Fibroblast of skin of left biceps (primary cell): ENCODE data around the gene DMXL1.

ENCODE experiments used
- DNase-seq, 2 experiments: peaks; one replicate each; pipeline ENCODE4 v3.0.0-alpha.2; 2013; ENCODE audit warnings: low read depth in 2 of 2

Gene DMXL1

DNA sequence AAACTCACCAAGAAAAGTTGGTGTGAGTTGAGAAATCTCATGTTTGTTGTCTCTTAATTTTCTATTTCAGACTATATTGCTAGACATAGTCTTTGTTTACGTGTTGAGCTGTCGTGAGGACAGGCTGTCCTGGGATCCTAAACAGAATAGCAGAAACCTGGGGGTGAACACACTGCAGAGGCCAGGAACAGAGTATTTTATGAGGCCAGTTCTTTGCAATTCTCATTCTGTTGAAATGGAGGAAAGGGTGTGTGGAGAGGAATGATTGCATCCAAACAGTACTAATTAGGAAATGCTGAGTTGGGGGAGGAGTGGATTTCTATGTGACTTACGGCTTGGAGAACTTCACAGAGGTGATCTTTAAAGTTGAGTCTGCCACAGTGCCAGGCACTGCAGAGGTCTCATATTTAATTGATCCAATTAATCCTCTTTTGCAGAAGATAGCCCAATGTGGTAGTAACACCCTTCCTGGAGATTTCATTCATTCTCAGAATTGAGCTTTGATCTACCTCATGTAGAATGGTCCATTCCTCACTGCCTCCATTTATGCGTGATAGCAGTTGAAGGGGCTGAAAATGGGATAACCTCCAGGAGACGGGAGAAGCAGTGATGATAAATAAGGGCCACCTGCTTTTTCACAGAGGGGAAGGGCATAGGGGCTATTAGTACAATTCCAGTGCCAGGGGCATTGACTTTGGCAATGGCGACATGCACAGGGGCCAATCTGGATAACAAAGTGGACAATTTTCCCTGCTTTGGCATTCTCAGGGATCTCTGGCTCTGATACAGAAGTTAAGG lies 200.3 kb downstream of the DMXL1 start:
- no peak for DNase-seq

DNA sequence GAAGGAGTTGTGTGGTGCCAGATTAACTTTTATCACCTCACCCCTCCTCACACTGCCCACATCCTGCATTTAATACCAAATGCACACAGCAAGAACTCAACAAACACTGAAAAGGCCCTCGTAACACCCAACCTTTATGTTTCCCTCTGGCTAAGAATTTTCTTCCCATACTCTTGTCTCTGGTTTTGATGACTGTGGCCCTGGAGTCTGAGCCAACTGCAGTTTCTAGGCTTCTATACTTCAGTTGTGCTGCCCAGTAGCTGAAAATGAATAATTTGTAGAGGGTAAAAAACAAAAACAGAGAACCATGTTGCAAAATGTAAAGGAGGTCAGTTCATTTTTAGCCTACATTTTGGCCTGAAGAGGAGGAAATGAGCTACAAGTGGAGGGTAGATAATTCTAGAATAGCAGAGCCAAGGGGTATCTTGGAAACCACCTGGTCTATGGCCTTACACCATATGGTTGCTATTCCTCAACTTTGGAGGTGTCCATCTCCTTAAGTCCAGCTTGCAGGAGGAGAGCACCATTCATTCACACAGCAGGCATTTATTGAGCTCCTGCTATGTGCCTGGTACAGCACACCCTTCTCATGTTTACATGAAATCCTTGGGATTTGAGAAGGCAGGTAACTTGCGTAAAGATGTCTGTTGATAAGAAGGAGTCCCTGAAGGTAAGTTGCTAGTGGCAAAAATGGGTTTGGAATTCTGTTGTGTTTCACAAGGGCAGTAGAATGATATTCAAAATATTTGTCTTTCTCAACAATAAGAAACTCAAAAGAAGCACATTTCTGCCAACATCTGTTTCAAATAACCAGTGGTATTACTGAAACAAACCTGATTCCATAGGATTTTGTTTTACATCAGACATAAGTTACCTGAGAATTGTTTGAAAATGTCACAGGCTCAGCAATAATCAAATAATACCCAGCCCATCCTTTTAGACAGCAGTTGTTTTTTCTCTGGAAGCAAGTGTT lies 201.2 kb downstream of the DMXL1 start:
- DNase-seq: no peak

DNA sequence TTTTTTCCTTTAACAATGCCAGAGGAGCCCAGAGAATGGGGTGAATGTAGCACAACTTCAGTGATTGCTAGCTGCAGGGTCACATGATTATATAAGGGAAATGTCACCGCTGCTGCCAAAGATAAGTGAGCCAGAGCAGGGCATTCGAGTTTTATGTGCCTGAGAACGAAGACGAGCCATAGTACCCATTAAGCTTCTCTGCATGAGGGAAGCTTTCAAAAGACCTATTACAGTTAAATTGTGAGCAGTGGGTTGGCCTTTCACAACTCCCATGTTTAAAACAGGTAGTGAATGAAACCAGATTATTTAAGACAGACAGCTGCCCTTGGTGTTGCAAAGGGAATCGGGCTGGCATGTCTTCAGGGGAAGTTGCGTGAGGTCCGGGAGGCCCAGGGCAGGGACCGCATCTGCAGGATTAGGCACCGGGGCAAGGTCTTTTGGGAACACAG lies 202.5 kb downstream of the DMXL1 start:
- no peak for DNase-seq

DNA sequence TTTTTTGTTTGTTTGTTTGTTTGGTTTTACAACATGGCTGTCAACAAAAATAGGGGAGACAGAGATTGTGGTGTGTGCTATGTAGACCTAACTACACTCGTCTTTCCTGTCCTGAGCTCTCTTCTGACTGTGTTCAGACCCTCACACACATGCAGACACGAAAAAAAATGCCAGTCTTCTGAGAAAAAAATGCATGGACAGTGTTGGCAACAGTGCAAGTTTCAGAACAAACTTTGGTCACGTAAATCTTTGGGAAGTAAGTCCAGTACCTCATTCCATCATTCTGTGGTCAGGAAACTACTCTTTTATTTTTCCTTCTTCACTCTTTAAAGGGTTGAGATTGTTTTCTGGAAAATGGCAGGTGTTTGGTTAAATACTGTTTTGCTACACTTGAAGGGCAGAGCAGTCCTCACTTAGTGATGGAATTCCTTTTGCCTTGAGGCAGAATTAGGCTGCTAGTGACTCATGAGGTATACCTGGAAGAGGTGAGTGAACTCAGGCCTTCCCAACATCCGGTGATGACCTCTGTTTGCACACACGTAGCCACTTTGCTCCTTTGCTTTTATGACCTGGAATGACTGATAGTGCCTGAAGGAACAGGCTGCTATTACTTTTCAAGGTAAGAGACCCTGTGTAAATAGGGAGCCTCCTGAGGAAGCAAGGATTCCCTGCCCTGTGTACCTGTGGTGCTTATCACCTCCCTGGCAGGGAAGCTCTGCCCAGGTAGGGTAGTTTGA lies 203.3 kb downstream of the DMXL1 start:
- no peak for DNase-seq

DNA sequence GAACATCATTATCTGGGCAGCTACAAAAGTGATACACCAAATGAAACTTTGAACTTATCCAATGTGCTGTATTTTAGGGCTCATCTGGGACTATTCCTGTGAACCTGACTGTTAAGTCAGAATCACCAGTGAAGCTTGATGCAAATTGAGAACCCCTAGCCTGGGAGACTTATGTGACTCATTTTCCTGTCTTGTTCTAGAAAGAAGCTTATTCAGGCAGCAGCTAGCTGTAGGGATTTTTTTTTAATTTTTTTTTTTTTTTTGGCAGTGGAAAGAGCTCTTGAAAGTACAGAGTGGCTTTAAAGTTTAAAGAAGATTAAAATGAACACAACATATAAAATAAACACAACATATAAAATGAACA lies 203.9 kb downstream of the DMXL1 start:
- peak in 1 of 2 experiments; percentile 40 for DNase-seq

DNA sequence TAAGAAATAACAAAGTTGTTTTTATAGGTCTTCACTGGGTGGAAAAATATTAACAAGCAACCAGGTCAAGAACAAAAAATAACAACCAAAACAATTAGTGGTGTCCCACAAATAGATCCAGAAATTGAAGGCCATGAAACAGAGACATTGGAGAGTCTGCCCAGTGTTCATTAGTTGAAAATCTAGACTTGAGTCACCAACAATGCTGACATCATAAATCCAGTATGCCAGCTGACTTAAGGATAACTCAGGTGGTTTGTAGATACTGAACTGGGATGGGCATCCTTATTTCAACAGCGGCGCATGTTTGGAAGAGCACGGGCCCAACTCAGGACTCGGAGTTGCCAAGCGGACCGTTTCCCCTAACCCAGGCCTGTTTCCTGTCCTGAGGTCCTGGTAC lies 204.3 kb downstream of the DMXL1 start:
- DNase-seq: no peak

DNA sequence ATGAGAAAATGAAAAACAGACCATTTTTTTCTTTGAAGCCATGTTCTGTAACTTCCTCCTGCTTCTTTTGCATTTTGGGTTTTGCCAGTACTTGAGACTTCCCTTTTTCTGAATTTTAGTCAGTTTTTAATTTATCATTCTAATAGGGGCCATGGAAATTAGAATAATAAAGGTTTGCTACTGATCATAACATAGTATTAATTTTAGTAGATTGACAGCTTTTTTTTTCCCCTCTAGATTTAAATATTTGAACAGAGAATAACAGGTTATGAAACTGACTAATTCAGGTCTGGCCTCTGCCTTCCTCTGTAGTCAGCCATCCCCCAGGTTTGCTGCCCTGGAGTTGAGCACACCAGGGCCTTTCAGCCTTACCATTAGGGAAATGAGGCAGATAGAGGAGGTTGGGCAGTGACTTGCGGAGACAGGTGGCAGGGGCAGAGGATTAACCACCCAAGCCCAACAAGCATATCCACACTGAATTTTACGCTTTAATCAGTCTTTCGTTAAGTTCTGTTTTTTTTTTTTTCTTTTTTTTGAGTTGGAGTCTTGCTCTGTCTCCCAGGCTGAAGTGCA lies 204.8 kb downstream of the DMXL1 start:
- no peak for DNase-seq

DNA sequence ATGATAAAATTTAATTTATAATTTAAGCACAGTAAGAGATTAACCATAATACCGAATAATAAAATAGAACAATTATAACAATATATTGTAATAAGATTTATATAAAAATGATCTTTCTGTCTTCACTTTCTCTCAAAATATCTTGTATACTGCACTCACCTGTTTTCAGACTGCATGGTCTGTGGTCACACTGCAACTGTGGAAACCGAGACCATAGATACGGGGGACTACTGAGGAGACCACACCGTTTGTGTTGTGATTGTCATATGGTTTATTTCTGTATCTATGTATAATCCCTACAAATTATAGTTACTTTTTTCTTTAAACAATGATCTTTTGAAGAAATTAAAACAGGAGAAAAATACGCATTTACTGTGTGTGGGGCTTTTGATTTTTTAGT lies 206.1 kb downstream of the DMXL1 start:
- no peak for DNase-seq

DNA sequence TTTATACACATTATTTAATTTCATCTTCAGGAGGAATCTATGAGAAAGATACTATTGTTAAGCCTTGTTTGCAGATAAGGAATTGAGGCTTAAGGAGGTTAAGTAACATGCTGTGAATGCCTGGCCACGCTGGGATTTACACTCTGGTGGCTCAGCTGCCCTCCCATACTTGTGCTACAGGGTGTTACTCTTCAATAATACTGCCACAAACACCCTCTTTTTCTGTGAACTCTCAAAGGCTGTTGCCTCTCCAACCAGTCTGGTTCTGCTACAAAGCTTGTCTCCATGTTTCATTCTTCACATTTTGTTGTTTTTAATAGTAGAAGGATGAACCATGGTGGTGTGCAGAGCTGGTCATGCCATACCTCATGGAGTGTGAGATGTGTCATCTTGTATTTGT lies 208.2 kb downstream of the DMXL1 start:
- no peak for DNase-seq

DNA sequence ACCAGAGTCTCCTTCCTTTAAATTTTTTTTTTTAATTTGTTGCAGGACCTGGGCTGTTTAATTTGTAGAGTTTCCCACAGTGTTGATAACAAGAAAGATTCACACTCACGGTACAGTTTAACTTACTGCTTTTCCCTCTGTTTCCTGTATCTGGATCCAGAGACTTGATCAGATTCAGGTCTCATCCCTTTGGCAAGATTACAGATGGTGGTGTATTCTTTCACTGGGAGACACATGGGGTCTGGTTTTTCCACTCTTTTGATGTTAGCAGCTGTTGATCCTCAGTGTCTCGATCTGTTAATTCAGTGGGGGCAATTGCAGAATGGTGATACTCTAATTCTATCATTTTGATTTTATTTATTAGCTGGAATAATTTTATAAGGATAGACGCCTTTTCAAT lies 209.5 kb downstream of the DMXL1 start:
- DNase-seq: no peak

DNA sequence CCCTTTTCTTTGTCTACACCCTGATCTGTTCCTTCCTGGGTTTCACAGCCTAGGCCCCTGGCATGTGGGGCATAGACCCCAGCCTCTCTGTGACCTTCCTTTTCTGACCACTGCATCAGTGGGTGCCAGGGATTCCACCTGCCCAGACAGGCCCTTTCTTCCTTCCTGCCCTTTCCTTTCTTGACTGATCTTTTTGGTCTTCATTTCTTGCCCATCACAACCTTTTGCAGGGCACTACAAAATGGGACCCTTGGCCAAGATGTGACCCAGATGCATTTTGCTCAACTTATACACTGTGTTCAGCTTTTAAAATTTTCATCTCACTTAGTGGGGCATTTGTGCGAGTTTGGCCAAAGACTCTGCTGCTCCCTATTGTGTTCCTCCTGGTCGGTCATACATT lies 211.7 kb downstream of the DMXL1 start:
- no peak for DNase-seq

DNA sequence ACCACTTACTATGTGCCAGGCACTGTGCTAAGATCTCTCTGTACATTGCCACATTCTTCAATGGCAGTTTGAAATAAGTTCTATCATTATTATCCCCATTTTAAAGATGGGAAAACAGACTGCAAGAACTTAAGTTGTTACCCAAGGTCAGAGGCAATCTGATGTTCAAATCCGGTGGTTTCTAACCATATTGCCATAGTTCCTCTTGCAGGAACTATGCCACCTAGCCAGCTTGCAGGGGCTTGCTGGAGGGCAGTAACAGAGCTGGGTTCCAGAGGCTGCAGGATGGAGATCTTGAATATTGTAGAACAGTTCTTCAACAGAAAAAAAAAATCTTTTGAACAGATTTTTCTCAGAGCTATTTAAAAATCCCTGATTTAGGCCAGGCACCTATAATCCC lies 213.1 kb downstream of the DMXL1 start:
- DNase-seq: no peak

DNA sequence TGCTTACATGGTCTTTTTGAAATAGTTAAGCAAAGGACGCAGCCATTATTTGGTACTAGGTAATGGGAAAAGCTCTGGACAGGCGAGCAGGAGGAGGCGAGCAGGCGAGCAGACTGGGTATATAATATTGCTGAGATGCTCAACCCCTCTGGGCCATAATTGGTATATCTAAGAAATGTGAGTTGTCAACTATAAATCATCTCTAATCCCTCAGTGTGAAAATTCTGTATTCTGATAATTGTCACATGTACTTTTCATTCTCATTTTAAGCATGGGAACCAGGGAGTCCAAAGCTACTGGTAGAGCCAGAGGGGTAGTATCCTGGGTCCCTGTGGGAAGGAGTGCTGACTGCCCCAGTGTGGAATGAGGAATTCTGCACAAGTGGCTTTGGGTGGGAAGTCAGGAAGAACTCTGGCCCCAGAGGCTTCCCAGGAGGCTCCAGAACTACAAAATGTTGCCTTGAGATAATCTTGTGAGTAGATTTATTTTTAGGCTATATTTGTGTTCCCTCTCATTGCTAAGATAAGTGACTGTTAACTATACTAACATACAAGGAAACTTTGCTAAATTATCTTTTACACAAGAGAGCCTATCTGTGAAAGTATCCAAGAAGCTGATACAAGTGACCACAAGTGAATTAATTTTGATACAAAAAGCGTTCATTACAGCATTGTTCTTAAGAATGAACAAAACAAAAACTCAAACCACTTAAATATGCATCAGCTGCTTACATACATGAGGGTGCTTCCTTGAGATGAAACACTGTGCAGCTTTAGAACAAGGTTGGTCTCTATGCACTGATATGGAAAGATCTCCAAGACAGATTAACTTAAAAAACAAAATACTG lies 214.4 kb downstream of the DMXL1 start:
- no peak for DNase-seq

DNA sequence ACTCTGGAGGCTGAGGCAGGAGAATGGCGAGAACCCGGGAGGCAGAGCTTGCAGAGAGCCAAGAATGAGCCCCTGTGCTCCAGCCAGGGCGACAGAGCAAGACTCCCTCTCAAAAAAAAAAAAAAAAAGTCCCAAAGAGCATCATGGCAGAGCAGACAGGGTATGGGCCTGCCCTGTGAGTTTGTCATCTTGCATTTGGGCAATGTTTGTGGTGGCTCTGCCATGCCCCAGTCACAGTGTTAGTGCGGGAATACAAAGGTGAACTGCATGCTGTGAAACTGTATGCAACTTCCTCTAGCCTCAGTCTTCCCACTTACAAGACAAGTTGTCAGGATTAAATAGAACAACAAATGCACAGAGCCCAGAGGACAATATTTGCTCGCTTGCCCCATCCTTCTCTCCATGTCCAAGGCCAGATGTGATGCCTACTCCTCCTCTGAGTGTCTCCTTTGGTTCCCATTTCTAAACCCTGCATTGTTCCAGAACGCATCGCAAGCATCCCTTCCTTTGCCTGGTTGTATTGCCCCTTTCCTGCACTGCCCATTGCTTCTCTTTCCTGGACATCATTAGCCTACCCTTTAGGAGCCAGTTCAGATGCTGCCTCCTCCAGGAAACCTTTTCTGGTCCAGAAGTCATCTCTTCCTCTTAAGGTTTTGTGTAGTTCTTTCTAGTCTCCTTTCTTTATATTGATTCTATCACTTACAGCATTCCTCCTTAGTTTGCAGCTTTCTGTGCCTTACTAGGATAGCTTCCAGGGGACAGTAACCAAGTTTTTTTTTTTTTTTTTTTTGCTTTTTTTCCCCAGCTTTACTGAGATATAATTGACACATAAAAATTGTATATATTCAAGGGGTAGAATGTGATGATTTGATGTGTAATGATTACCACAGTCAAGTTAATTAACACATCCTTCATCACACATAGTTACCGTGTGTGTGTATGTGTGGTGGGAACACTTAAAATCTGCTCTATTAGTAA lies 215.9 kb downstream of the DMXL1 start:
- no peak for DNase-seq

DNA sequence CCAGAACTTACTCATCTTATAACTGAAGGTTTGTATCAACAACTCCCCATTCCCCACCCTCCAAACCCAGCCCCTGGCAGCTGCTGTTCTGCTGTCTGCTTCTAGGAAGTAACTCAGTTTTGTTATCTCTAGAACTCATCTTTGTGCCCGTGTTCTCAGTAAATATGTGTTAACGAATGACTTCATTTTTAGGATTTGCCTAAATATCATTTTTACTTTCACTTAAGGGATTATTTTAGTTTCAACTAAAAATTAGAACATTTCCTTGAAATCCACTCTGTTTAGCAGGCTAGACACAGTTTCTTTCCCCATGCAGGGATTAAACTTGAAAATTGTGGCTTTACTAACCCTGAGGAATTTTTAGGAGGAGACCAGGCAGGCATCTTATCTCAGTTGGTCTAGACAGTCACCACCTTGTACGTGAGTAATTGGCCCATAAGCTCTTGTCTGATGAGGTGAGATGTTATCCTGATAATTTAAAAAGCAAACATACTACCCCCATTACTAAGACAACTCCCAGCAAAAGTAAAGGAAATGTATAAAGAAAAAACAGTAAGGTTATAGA lies 216.7 kb downstream of the DMXL1 start:
- DNase-seq: no peak

DNA sequence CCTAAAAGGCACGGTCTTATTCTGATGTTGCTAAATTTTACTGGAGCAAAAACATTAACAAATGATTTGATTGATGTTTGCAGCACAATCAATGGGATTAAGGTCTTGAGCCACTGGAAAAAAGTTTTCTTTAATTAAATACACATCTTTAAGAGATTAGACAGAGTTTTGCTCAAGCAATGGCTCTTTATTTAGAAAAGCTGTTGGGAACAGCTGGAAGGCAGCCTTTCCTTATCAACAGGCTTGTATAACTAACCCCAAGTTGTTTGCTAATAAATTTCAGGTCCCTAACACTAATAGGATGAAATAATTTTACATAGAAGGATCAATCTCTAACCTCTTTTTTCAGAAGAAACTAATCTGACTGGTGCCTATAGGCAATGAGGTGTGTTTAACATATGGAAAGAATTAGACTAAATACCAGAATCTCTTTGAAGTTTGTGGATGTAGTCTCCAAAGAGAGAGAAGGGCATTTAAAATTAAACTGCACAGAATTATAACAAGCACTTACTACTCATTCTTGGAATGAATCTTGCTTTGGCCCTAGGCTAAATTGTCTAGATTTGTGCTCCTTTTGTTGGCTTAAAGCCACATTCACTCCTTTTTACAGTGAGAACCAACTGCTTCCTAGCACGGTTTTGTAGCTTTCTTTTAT lies 217.6 kb downstream of the DMXL1 start:
- DNase-seq: no peak

DNA sequence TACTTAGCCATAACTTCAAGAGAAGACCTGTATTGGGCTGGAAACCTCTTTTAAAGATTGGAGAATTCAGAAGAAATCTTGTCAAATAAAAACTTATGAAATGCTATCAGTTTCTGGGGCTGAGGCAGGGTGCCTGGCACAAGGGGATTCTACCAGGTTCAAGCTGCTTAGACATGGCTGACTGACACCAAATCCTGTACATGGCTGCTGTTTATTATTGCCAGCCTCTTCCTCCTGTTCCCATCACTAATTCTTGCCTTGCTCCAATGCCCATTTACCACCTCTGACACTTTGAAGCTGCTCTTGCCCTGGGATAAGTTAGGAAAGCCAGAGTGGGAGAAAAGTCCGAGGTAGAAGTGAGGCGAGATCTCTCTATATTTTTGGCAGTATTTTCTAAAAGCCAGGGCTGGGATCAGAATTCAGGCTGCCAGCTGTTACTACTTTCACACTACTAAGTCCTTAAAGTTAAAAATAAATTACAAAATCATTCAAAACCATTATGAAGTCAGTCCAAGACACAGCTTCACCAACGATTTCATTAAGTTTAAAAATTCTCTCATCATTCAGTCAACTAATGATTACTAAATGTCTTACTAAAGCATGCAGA lies 218.7 kb downstream of the DMXL1 start:
- no peak for DNase-seq

DNA sequence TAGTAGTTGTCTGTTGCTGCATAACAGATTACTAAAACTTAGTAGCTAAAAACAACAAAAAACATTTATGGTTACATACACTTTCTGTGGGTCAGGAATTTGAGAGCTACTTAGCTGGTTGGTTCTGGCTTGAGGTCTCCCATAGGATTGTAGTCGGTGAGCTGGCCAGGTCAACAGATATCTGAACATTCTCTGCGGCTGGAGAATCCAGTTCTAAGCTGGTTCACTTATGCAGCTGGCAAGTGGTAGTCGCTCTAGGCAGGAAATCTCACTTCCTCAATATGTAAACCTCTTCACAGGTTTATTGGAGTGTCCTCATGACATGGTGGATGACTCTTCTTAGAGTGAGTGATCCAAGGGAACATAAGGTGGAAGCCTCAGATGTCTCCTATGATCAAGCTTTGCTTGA lies 219.3 kb downstream of the DMXL1 start:
- no peak for DNase-seq
